PC-9 (cell line): ENCODE data around the gene ACSL3. TPM values are rescaled to one million over a fixed set of nuclear protein-coding genes. Genes with fewer than 3 reads are reported as not detected.

ENCODE experiments used
- BruUV-seq: library from RNA; stranded (reverse); fragments of 400-500 nt; replicated peaks from 2 replicates; lab custom pipeline; 2021; lab: Mats Ljungman, UMichigan
- CTCF ChIA-PET: fragments of 300-600 bp; sonication (Branson Sonifier 250); formaldehyde crosslinking; loops from one replicate; lab custom pipeline; 2022; ENCODE audit warnings: antibody characterized with exemption; lab: Charles Lee
- POLR2A ChIA-PET: fragments of 300-600 bp; sonication (Branson Sonifier 250); formaldehyde crosslinking; loops from one replicate; lab custom pipeline; 2022; ENCODE audit warnings: antibody characterized with exemption; ENCODE audit not compliant: unreplicated experiment; lab: Charles Lee
- DNase-seq, 2 experiments: peaks; one replicate each; pipeline versions ENCODE4 v3.0.0 to v3.0.0-alpha.2; 2015 to 2022; ENCODE audit warnings: mixed read lengths in 1 of 2
- H2AFZ ChIP-seq: fragments of 200-600 bp; sonication (generic); 2 replicates; pipeline ENCODE4 v1.8.1; 2017; ENCODE audit warnings: antibody characterized with exemption
- H3F3A ChIP-seq: fragments of 200-600 bp; sonication (generic); 2 replicates; pipeline ENCODE4 v1.8.1; 2017; ENCODE audit warnings: antibody characterized with exemption, mild to moderate bottlenecking, low read depth; ENCODE audit not compliant: insufficient read depth
- H3K27ac ChIP-seq: fragments of 200-600 bp; sonication (generic); 2 replicates; pipeline ENCODE4 v1.6.1; 2016; ENCODE audit warnings: mixed run types
- H3K27me3 ChIP-seq: fragments of 200-600 bp; sonication (generic); 2 replicates; pipeline ENCODE4 v1.6.1; 2016; ENCODE audit warnings: low read depth, mixed run types; ENCODE audit not compliant: insufficient read depth
- H3K36me3 ChIP-seq: fragments of 200-600 bp; sonication (generic); 2 replicates; pipeline ENCODE4 v1.6.1; 2016; ENCODE audit warnings: low read depth, mixed run types
- H3K4me1 ChIP-seq: fragments of 200-600 bp; sonication (generic); replicated peaks from 2 replicates; pipeline ENCODE4 v1.6.1; 2016; ENCODE audit warnings: mixed run types; ENCODE audit not compliant: insufficient read depth
- H3K4me2 ChIP-seq: fragments of 200-600 bp; sonication (generic); 2 replicates; pipeline ENCODE4 v1.6.1; 2017; ENCODE audit warnings: mixed run types
- H3K4me3 ChIP-seq: fragments of 200-600 bp; sonication (generic); 2 replicates; pipeline ENCODE4 v1.6.1; 2016; ENCODE audit warnings: mixed run types
- H3K79me2 ChIP-seq: fragments of 200-600 bp; sonication (generic); 2 replicates; pipeline ENCODE4 v1.6.1; 2017; ENCODE audit warnings: low read depth, mixed run types
- H3K9me2 ChIP-seq: fragments of 200-600 bp; sonication (generic); 2 replicates; pipeline ENCODE4 v1.8.1; 2017; ENCODE audit warnings: mild to moderate bottlenecking; ENCODE audit not compliant: insufficient read depth
- H3K9me3 ChIP-seq: fragments of 200-600 bp; sonication (generic); 2 replicates; pipeline ENCODE4 v1.8.1; 2016; ENCODE audit warnings: low read depth; ENCODE audit not compliant: insufficient read depth
- H4K20me1 ChIP-seq: fragments of 200-600 bp; sonication (generic); 2 replicates; pipeline ENCODE4 v1.8.1; 2017; ENCODE audit not compliant: insufficient read depth
- EZH2 ChIP-seq: fragments of 200-600 bp; sonication (generic); IDR thresholded peaks from 2 replicates; pipeline ENCODE4 v1.8.0; 2017; ENCODE audit warnings: antibody characterized with exemption, low read depth
- intact Hi-C: fragments of 100-400 bp; cut with micrococcal nuclease; formaldehyde crosslinking; loops from one replicate; pipeline ENCODE4 v1.10.0; 2022; ENCODE audit not compliant: unreplicated experiment
- total RNA-seq: library from RNA; stranded (reverse); gene quantifications from 2 replicates; pipeline ENCODE4 v1.2.3, GENCODE V29; 2021
- TF ChIP-seq, protein P1 (sequence below): fragments of 200-600 bp; sonication (generic); conservative IDR thresholded peaks from 2 replicates; pipeline ENCODE4 v1.6.1; 2017; ENCODE audit warnings: mixed run types, antibody characterized with exemption, mild to moderate bottlenecking, moderate library complexity

Gene ACSL3
- total RNA-seq, 1 experiment from 2014 or later, result 446 TPM

DNA sequence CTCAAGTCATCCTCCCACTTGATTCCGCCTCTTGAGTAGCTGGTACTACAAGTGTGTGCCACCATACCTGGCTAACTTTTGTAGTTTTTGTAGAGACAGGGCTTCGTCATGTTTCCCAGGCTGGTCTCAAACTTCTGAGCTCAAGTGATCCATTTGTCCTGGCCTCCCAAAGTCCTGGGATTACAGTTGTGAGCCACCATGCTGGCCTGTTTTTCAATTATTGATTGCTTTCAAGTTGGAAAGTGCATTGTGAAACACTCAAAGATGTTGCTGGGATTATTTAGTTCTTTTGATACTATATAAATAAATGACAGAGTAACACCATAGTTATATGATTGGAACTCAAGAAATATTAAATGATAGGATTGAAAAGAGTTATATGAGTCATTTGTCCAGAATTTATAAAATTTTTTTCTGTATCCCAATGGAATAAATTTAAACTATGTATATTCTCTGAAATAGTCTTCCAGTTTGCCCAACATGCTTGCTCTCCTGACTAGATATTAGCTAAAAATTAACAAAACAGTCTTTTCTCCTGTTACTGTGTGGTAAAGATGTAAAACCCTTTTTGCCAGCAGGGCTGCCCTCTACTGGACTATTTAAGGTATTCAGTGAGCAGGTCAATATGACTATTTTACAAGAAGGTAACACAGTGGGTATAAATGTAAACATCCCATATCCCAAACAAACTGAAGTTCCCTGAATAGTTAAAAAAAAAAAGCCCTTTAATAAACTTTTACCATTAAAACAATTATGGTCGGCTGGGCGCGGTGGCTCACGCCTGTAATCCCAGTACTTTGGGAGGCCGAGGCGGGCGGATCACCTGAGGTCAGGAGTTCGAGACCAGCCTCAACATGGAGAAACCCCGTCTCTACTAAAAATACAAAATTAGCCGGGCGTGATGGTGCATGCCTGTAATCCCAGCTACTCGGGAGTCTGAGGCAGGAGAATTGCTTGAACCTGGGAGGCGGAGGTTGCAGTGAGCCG, 42.7 kb downstream of the ACSL3 start:
- Histone ChIP-seq H4K20me1 (peaks cover 96% of the 10 kb centered on the region), H3K27me3 (no peaks in the 10 kb centered on the region), H3K4me2 (no peak overlapping the region), H3K36me3 (peaks cover 62% of the 10 kb centered on the region), H3K4me1 (peaks cover 29% of the 10 kb centered on the region), H2AFZ (no peak overlapping the region), H3K4me3 (no peak overlapping the region), H3K27ac (0 out of 2 replicates have a peak overlapping the region, but pooled peaks have one; percentile 7), H3F3A (peaks cover 93% of the 10 kb centered on the region), H3K79me2 (peaks cover 98% of the 10 kb centered on the region), H3K9me2 (no peaks in the 10 kb centered on the region), H3K9me3 (no peaks in the 10 kb centered on the region)
- ChIA-PET CTCF (interaction anchor here (0.6 to 2.5 kb wide), 14 partner anchors 33 to 279 kb away, joined by 3 to 21 read pairs (median 4); no protein-coding TSS in a partner anchor), POLR2A (interaction anchor here (0.6 to 0.7 kb wide), 2 partner anchors 20 to 55 kb away, joined by 4 to 5 read pairs; no protein-coding TSS in a partner anchor)
- peak; percentile 48 to 68 for DNase-seq
- intact Hi-C loops, result loop anchor here (1.0 to 2.0 kb wide), 7 partner anchors 39 to 213 kb away; no protein-coding TSS in a partner anchor
- TF ChIP-seq, protein P1, sequence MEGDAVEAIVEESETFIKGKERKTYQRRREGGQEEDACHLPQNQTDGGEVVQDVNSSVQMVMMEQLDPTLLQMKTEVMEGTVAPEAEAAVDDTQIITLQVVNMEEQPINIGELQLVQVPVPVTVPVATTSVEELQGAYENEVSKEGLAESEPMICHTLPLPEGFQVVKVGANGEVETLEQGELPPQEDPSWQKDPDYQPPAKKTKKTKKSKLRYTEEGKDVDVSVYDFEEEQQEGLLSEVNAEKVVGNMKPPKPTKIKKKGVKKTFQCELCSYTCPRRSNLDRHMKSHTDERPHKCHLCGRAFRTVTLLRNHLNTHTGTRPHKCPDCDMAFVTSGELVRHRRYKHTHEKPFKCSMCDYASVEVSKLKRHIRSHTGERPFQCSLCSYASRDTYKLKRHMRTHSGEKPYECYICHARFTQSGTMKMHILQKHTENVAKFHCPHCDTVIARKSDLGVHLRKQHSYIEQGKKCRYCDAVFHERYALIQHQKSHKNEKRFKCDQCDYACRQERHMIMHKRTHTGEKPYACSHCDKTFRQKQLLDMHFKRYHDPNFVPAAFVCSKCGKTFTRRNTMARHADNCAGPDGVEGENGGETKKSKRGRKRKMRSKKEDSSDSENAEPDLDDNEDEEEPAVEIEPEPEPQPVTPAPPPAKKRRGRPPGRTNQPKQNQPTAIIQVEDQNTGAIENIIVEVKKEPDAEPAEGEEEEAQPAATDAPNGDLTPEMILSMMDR, result peak; percentile 99
- TF ChIP-seq EZH2, result no peak
- BruUV-seq, result no TSS peak

DNA sequence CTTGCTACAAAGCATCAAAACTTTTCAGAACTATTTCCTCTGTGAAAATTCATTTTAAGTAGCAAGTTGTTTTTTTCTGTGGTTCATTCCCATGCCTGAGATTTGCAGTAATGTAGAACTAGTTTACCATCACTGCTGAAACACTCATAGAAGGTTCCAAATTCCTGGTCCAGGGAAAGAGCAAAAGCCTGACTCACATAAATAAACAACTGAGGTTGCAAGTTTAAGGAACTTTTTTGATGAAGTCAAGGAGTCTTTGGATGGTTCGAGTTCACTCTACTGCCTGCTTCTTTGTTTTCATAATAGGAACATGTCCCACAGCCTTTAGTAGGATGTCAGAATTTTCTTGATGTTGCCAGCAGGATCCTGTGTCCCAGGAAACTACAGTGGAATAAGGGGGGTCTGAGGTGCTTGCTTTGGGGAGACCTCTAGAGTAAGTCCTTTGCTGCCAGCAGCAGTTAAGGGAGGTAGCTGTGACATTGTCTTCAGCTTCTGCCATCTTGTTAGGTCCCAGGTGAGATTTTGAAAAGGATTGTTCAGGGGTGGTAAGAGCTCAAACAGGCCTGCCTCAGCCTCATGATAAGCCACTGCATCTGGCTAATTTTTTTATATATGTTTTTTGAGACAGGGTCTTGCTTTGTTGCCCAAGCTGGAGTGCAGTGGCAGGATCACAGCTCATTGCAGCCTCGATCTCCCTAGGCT, 43.9 kb downstream of the ACSL3 start:
- H3K9me3 ChIP-seq, result no peaks in the 10 kb centered on the region
- H4K20me1 ChIP-seq, result peaks cover 96% of the 10 kb centered on the region
- peaks cover 96% of the 10 kb centered on the region for H3K79me2 ChIP-seq
- H3K36me3 ChIP-seq, result peaks cover 69% of the 10 kb centered on the region
- peak in 1 of 2 experiments; percentile 56 for DNase-seq
- no peak overlapping the region for H3K4me2 ChIP-seq
- TF ChIP-seq, protein P1, result no peak
- TF ChIP-seq EZH2, result no peak
- intact Hi-C loops, result no loop called here
- no peak overlapping the region for H3K27ac ChIP-seq
- H3F3A ChIP-seq, result peaks cover 93% of the 10 kb centered on the region
- CTCF ChIA-PET, result no interaction called here
- H3K9me2 ChIP-seq, result no peaks in the 10 kb centered on the region
- no peak overlapping the region for H3K4me3 ChIP-seq
- POLR2A ChIA-PET, result no interaction called here
- no peaks in the 10 kb centered on the region for H3K27me3 ChIP-seq
- BruUV-seq, result no TSS peak
- no peak overlapping the region for H2AFZ ChIP-seq
- H3K4me1 ChIP-seq, result peaks cover 18% of the 10 kb centered on the region

DNA sequence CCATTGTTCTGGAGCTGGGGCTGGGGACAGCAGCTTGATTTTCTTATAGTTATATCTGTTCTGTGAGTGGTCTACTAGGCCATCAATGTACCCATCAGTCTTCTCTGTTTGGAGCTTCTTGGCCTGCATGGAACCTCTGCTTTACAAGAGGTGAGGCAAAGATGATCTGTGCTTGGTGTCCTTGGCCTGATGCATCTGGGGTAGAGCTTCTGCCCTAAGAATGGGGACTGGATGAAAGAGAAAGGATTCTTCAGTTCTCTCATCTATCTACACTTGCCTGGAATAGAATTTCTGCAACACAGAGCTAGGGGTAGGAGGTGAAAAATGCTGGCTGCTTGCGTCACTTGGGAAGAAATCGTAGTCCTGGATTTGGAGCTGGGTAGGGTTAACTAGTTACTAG, 46.2 kb downstream of the ACSL3 start:
- BruUV-seq, result no TSS peak
- Histone ChIP-seq H3K27ac (no peak overlapping the region), H3K36me3 (peaks cover 70% of the 10 kb centered on the region), H3K9me3 (no peaks in the 10 kb centered on the region), H3K9me2 (no peaks in the 10 kb centered on the region), H3F3A (peaks cover 92% of the 10 kb centered on the region), H3K27me3 (no peaks in the 10 kb centered on the region), H3K4me3 (no peak overlapping the region), H3K4me2 (no peak overlapping the region), H2AFZ (no peak overlapping the region), H3K79me2 (peaks cover 99% of the 10 kb centered on the region), H3K4me1 (peaks cover 9% of the 10 kb centered on the region), H4K20me1 (peaks cover 99% of the 10 kb centered on the region)
- POLR2A ChIA-PET, result interaction anchor here (0.7 kb wide), 2 partner anchors 32 to 631 kb away, joined by 3 to 11 read pairs; no protein-coding TSS in a partner anchor
- TF ChIP-seq, protein P1, result no peak
- TF ChIP-seq EZH2, result no peak
- no peak for DNase-seq
- CTCF ChIA-PET, result interaction anchor here (0.6 to 1.2 kb wide), 9 partner anchors 18 to 248 kb away, joined by 3 to 11 read pairs (median 4); no protein-coding TSS in a partner anchor
- intact Hi-C loops, result no loop called here
